A673 (cell line): Measurements from ENCODE around the gene SPTBN2. TPM values are rescaled to one million over a fixed set of nuclear protein-coding genes. Genes with fewer than 3 reads are reported as not detected.
"Not testable (repeated sequence)": the region's sequence is repeated elsewhere in the genome, so short reads cannot be mapped to it uniquely, and the experiment has no call there.

Experiments
- BruUV-seq: library from RNA; stranded (reverse); fragments of 400-500 nt; replicated peaks from 2 replicates; lab custom pipeline; 2021; lab: Mats Ljungman, UMichigan
- CTCF ChIA-PET: fragments of 300-600 bp; sonication (Branson Sonifier 250); formaldehyde crosslinking; loops from one replicate; lab custom pipeline; 2022; ENCODE audit warnings: antibody characterized with exemption; lab: Charles Lee
- POLR2A ChIA-PET: fragments of 300-600 bp; sonication (Branson Sonifier 250); formaldehyde crosslinking; loops from one replicate; lab custom pipeline; 2022; ENCODE audit warnings: antibody characterized with exemption; ENCODE audit not compliant: low non-redundant PET; lab: Charles Lee
- DNase-seq: peaks from one replicate; pipeline ENCODE4 v3.0.0-alpha.2; 2015; ENCODE audit warnings: low spot score
- H3K27ac ChIP-seq: fragments of 200-600 bp; sonication (generic); 2 replicates; pipeline ENCODE4 v1.5.1; 2016; ENCODE audit warnings: mixed run types, low read depth, mild to moderate bottlenecking, mixed read lengths, antibody characterized with exemption, low read length; ENCODE audit not compliant: poor library complexity, severe bottlenecking
- H3K27me3 ChIP-seq: fragments of 200-600 bp; sonication (generic); replicated peaks from 2 replicates; pipeline ENCODE4 v1.6.1; 2017; ENCODE audit warnings: mixed run types, low read depth, mild to moderate bottlenecking, mixed read lengths, antibody characterized with exemption, low read length; ENCODE audit not compliant: insufficient read depth, poor library complexity
- H3K36me3 ChIP-seq: fragments of 200-600 bp; sonication (generic); 2 replicates; pipeline ENCODE4 v1.6.1; 2016; ENCODE audit warnings: mixed run types, mild to moderate bottlenecking, mixed read lengths, antibody characterized with exemption, low read length; ENCODE audit not compliant: insufficient read depth, poor library complexity, severe bottlenecking
- H3K4me1 ChIP-seq: fragments of 200-600 bp; sonication (generic); 2 replicates; pipeline ENCODE4 v1.6.1; 2017; ENCODE audit warnings: mixed run types, mild to moderate bottlenecking, mixed read lengths, antibody characterized with exemption, low read length; ENCODE audit not compliant: insufficient read depth, poor library complexity, severe bottlenecking
- H3K4me3 ChIP-seq: fragments of 200-600 bp; sonication (generic); 2 replicates; pipeline ENCODE4 v1.5.1; 2016; ENCODE audit warnings: low read depth, mixed run types, mild to moderate bottlenecking, mixed read lengths, low read length; ENCODE audit not compliant: poor library complexity, severe bottlenecking
- H3K9me3 ChIP-seq: fragments of 200-600 bp; sonication (generic); 2 replicates; pipeline ENCODE4 v1.6.1; 2016; ENCODE audit warnings: mixed run types, low read depth, mild to moderate bottlenecking, mixed read lengths, antibody characterized with exemption, low read length; ENCODE audit not compliant: poor library complexity, severe bottlenecking
- EZH2 ChIP-seq: fragments of 200-600 bp; sonication (generic); IDR thresholded peaks from 2 replicates; pipeline ENCODE4 v1.6.1; 2017; ENCODE audit warnings: borderline replicate concordance, low read depth, mild to moderate bottlenecking, mixed read lengths, antibody characterized with exemption, low read length; ENCODE audit not compliant: poor library complexity, severe bottlenecking
- intact Hi-C: fragments of 100-400 bp; cut with micrococcal nuclease; formaldehyde crosslinking; loops from one replicate; pipeline ENCODE4 v1.10.0; 2022; ENCODE audit not compliant: unreplicated experiment
- total RNA-seq: library from RNA; stranded (reverse); gene quantifications from 2 replicates; pipeline ENCODE4 v1.2.3, GENCODE V29; 2021
- TF ChIP-seq, protein P1 (sequence below): fragments of 300-800, 200-600 bp; sonication (generic); conservative IDR thresholded peaks from 2 replicates; pipeline ENCODE4 v1.5.1; 2017; ENCODE audit warnings: low read depth, mild to moderate bottlenecking, antibody characterized with exemption, low read length, moderate library complexity, mixed read lengths

The SPTBN2 gene
- total RNA-seq, 1 experiment from 2014 or later = 21.1 TPM

DNA sequence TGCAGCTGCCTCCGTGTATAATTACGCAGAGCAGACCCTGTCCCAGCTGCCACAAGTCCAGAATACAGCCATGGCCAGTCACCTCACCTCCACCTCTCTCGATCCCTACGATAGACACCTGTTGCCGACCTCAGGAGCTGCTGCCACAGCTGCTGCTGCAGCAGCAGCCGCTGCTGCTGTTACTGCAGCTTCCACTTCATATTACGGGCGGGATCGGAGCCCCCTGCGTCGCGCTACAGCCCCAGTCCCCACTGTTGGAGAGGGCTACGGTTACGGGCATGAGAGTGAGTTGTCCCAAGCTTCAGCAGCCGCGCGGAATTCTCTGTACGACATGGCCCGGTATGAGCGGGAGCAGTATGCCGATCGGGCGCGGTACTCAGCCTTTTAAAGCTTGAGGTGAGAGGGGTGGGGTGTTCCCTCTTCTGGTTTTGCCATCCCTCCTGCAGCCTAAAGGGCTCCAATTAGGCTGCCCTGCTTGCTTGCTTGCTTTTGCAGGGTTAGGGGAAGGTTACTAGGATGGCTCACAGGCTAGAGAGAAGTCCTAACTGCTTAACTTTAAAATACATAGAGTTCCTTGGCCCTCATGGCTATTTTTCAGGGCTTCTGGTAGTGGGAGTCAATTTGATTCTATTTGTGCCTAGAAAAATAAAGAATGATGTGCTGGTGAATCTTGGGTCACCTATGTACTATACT, 85.1 kb downstream of the SPTBN2 start:
- ChIA-PET POLR2A (no interaction called here), CTCF (interaction anchor here (1.4 kb wide), 1 partner anchor 35 kb away, joined by 3 read pairs; no protein-coding TSS in a partner anchor)
- Histone ChIP-seq H3K9me3 (no peaks in the 10 kb centered on the region), H3K4me1 (peaks cover 36% of the 10 kb centered on the region), H3K36me3 (peaks cover 93% of the 10 kb centered on the region), H3K27me3 (no peaks in the 10 kb centered on the region), H3K4me3 (no peak overlapping the region), H3K27ac (no peak overlapping the region)
- no peak for TF ChIP-seq EZH2
- TF ChIP-seq, protein P1, sequence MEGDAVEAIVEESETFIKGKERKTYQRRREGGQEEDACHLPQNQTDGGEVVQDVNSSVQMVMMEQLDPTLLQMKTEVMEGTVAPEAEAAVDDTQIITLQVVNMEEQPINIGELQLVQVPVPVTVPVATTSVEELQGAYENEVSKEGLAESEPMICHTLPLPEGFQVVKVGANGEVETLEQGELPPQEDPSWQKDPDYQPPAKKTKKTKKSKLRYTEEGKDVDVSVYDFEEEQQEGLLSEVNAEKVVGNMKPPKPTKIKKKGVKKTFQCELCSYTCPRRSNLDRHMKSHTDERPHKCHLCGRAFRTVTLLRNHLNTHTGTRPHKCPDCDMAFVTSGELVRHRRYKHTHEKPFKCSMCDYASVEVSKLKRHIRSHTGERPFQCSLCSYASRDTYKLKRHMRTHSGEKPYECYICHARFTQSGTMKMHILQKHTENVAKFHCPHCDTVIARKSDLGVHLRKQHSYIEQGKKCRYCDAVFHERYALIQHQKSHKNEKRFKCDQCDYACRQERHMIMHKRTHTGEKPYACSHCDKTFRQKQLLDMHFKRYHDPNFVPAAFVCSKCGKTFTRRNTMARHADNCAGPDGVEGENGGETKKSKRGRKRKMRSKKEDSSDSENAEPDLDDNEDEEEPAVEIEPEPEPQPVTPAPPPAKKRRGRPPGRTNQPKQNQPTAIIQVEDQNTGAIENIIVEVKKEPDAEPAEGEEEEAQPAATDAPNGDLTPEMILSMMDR = no peak
- intact Hi-C loops = no loop called here
- no peak for DNase-seq
- BruUV-seq = no TSS peak

DNA sequence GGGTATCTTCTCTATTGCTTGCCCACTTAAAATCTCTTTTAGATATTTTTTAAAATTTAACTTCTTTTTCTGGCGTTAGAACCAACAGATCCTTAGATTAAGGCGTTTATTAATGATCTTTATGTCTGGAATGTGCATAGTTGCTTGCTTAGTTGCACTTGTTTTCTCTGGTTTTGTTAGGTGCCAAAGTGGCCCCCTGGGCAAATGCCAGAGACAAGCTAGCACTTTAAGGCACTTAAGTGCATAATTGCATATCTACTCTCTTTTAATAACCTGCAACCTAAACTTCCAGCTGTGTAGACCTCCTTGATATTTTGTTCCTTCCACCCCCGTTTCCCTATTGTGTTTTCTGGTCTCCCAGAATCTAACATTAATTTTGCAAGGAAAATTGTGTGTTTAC, 87.2 kb downstream of the SPTBN2 start:
- TF ChIP-seq, protein P1 = no peak
- no peak for TF ChIP-seq EZH2
- Histone ChIP-seq H3K4me1 (peaks cover 44% of the 10 kb centered on the region), H3K9me3 (no peaks in the 10 kb centered on the region), H3K27ac (no peak overlapping the region), H3K4me3 (peak overlapping the region; percentile 67), H3K36me3 (peaks cover 74% of the 10 kb centered on the region), H3K27me3 (no peaks in the 10 kb centered on the region)
- no TSS peak for BruUV-seq
- POLR2A ChIA-PET = no interaction called here
- no peak for DNase-seq
- CTCF ChIA-PET = no interaction called here
- intact Hi-C loops = no loop called here

DNA sequence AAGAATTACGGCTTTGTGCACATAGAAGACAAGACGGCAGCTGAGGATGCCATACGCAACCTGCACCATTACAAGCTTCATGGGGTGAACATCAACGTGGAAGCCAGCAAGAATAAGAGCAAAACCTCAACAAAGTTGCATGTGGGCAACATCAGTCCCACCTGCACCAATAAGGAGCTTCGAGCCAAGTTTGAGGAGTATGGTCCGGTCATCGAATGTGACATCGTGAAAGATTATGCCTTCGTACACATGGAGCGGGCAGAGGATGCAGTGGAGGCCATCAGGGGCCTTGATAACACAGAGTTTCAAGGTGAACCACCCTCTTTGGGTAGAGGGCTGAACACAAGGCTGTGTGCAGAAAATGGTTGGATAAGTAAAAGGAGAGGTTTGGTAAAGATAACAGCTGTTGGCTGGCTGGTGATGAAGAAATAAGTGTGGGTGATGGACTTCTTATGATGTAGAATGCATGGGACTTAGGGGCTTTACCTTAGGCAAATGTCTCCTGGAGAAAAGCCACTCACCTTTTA, 89.1 kb downstream of the SPTBN2 start:
- POLR2A ChIA-PET, BruUV-seq, H3K27me3 ChIP-seq, CTCF ChIA-PET, DNase-seq, H3K27ac ChIP-seq, H3K9me3 ChIP-seq: not testable (repeated sequence)
- Histone ChIP-seq H3K4me3 (peak overlapping the region; percentile 67), H3K36me3 (peaks cover 60% of the 10 kb centered on the region), H3K4me1 (peaks cover 44% of the 10 kb centered on the region)
- intact Hi-C loops = loop anchor here (2.0 kb wide), 1 partner anchor 23 kb away; the partner anchor contains the start of gene RBM14
